NCI-H82 treated with DMSO at 0.1 percent for 48 hours (cell line): ENCODE measurements around the gene BZW1.

Source experiments
- DNase-seq: peaks from one replicate; lab custom pipeline; 2025; ENCODE audit not compliant: unreplicated experiment; lab: John Stamatoyannopoulos, UW

The BZW1 gene

GRCh38 chr2:200873560-200873959, 61.9 kb downstream of the BZW1 start:
- DNase-seq, result no peak
